Panc1 (cell line): ENCODE data around the gene NLGN2. TPM values are rescaled to one million over a fixed set of nuclear protein-coding genes. Genes with fewer than 3 reads are reported as not detected.

Source experiments
- ATAC-seq: fragments of 200-7000 bp; cut with Tn5 transposase; 2 replicates; pipeline ENCODE4 v1.9.1; 2020; ENCODE audit warnings: mild to moderate bottlenecking, moderate library complexity
- BruUV-seq: library from RNA; stranded (reverse); fragments of 400-500 nt; replicated peaks from 2 replicates; lab custom pipeline; 2021; lab: Mats Ljungman, UMichigan
- CTCF ChIA-PET: fragments of 300-600 bp; sonication (Branson Sonifier 250); formaldehyde crosslinking; loops from one replicate; lab custom pipeline; 2022; ENCODE audit warnings: antibody characterized with exemption; lab: Charles Lee
- POLR2A ChIA-PET: fragments of 300-600 bp; sonication (Branson Sonifier 250); formaldehyde crosslinking; loops from one replicate; lab custom pipeline; 2022; ENCODE audit warnings: antibody characterized with exemption; lab: Charles Lee
- DNase-seq: peaks from one replicate; pipeline ENCODE4 v3.0.0-alpha.2; 2010; ENCODE audit warnings: low read depth, low spot score
- H3K27ac ChIP-seq: 2 replicates; pipeline ENCODE4 v1.5.1; 2011; ENCODE audit warnings: mild to moderate bottlenecking, low read length, inconsistent platforms
- H3K27me3 ChIP-seq: fragments of 200-500 bp; sonication (Bioruptor generic); 2 replicates; pipeline ENCODE4 v1.6.0; 2014; ENCODE audit warnings: low read length, inconsistent platforms; ENCODE audit not compliant: control insufficient read depth, insufficient read depth
- H3K36me3 ChIP-seq: fragments of 200-500 bp; sonication (Bioruptor generic); 2 replicates; pipeline ENCODE4 v1.5.1; 2014; ENCODE audit warnings: inconsistent platforms, mild to moderate bottlenecking, low read length, moderate library complexity; ENCODE audit not compliant: control insufficient read depth, insufficient read depth
- H3K4me1 ChIP-seq: 2 replicates; pipeline ENCODE4 v1.5.1; 2011; ENCODE audit warnings: inconsistent platforms, mild to moderate bottlenecking, low read length, moderate library complexity; ENCODE audit not compliant: control insufficient read depth, insufficient read depth
- H3K4me3 ChIP-seq, 2 experiments: 2 replicates each; pipeline ENCODE4 v1.5.1; 2011 to 2012; ENCODE audit warnings: low read depth in 2 of 2, low read length in 2 of 2, mild to moderate bottlenecking in 2 of 2, inconsistent platforms in 1 of 2, moderate library complexity in 1 of 2
- H3K9me3 ChIP-seq: fragments of 200-500 bp; sonication (Bioruptor generic); 2 replicates; pipeline ENCODE4 v1.5.1; 2014; ENCODE audit warnings: low read depth, mild to moderate bottlenecking, inconsistent platforms, low read length, moderate library complexity; ENCODE audit not compliant: control insufficient read depth, insufficient read depth
- CTCF ChIP-seq: fragments of 450-650 bp; IDR thresholded peaks from 2 replicates; pipeline ENCODE4 v1.5.1; 2017; ENCODE audit warnings: mild to moderate bottlenecking
- POLR2AphosphoS5 ChIP-seq: IDR thresholded peaks from 2 replicates; pipeline ENCODE4 v1.6.1; 2012; ENCODE audit warnings: mild to moderate bottlenecking, low read depth, low read length, moderate library complexity
- REST ChIP-seq, 2 experiments: IDR thresholded peaks; 2 replicates each; pipeline ENCODE4 v1.6.1; 2011 to 2012; ENCODE audit warnings: low read depth in 2 of 2, control low read depth in 1 of 2, low read length in 1 of 2, mild to moderate bottlenecking in 1 of 2, moderate library complexity in 1 of 2; ENCODE audit not compliant: insufficient read depth in 1 of 2
- SIN3A ChIP-seq: IDR thresholded peaks from 2 replicates; pipeline ENCODE4 v1.6.1; 2012; ENCODE audit warnings: low read depth, mild to moderate bottlenecking, low read length, moderate library complexity, borderline replicate concordance; ENCODE audit not compliant: insufficient read depth
- TCF7L2 ChIP-seq: IDR thresholded peaks from 2 replicates; pipeline ENCODE4 v1.6.1; 2011; ENCODE audit warnings: mild to moderate bottlenecking, low read depth, low read length, inconsistent platforms
- in situ Hi-C: cut with HindIII; loops from 2 replicates; pipeline ENCODE4 v1.10.0; 2016; ENCODE audit warnings: low sequenced_read_pairs, low pct_unique_long_range_greater_than_20kb
- intact Hi-C: fragments of 100-400 bp; cut with micrococcal nuclease; formaldehyde crosslinking; loops from one replicate; pipeline ENCODE4 v1.10.0; 2022; ENCODE audit not compliant: unreplicated experiment
- total RNA-seq: library from RNA; stranded (reverse); gene quantifications from one replicate; pipeline ENCODE4 v1.2.1, GENCODE V29; 2021; ENCODE audit not compliant: unreplicated experiment

Gene NLGN2
- total RNA-seq, 1 experiment from 2014 or later: 33.6 TPM

DNA sequence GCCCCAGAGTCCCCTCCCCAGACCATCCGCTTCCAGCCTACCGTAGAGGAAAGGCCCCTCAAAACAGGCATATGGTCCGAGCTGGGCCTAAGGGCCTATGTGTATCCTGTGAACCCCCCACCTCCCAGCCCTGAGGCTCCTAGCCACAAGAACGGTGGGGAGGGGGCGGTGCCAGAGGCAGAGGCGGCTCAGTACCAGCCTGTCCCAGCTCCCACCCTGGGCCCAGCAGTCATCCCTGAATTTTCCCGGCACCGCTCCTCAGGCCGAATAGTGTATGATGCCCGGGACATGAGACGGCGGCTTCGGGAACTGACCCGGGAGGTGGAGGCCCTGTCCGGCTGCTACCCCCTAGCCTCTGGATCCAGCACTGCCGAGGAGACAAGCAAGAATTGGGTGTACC lies 13.5 kb downstream of the NLGN2 start:
- POLR2A ChIA-PET: no interaction called here
- H3K4me3 ChIP-seq: no peak overlapping the region
- no peaks in the 10 kb centered on the region for H3K27me3 ChIP-seq
- no peaks in the 10 kb centered on the region for H3K36me3 ChIP-seq
- intact Hi-C loops (no loop called here), in situ Hi-C loops (no loop called here)
- no peak for TF ChIP-seq REST (IDR thresholded peaks at IDR 0.05; ENCODE audit: insufficient read depth in 1 of 2, low read depth in 2 of 2, low read length in 1 of 2)
- TF ChIP-seq CTCF: no peak
- TF ChIP-seq SIN3A: no peak
- no peak for TF ChIP-seq TCF7L2
- no peak for TF ChIP-seq POLR2AphosphoS5
- DNase-seq: no peak
- H3K27ac ChIP-seq: no peak overlapping the region
- ATAC-seq: no peak
- CTCF ChIA-PET: no interaction called here
- no TSS peak for BruUV-seq
- no peaks in the 10 kb centered on the region for H3K4me1 ChIP-seq
- H3K9me3 ChIP-seq: no peaks in the 10 kb centered on the region

DNA sequence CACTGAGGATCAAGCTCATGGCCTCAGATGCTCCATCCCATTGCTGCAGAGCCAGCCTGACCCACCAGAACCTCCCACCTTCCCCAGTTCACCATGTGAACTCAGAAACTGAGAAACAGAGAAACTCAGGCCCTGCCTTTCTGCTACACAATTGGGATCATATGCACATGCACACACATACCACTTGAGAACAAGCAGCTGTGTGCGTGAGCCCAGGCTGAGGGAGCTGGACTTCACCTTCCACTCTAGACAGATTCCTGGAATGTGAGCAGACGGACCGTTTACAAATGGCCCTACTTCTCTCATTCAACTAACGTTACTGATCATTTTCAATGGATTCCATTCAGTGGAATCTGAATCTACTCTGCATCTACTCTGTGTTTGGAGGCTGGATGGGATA lies 16.0 kb downstream of the NLGN2 start:
- intact Hi-C loops (no loop called here), in situ Hi-C loops (no loop called here)
- POLR2A ChIA-PET: no interaction called here
- ATAC-seq (no peak), DNase-seq (no peak)
- Histone ChIP-seq H3K9me3 (no peaks in the 10 kb centered on the region), H3K36me3 (no peaks in the 10 kb centered on the region), H3K27ac (no peak overlapping the region), H3K4me3 (no peak overlapping the region), H3K27me3 (no peaks in the 10 kb centered on the region), H3K4me1 (no peaks in the 10 kb centered on the region)
- BruUV-seq: no TSS peak
- TF ChIP-seq CTCF: no peak
- TF ChIP-seq TCF7L2: no peak
- no peak for TF ChIP-seq POLR2AphosphoS5
- no peak for TF ChIP-seq SIN3A
- no peak for TF ChIP-seq REST (IDR thresholded peaks at IDR 0.05; ENCODE audit: insufficient read depth in 1 of 2, low read depth in 2 of 2, low read length in 1 of 2)
- CTCF ChIA-PET: interaction anchor here (0.6 to 1.0 kb wide), 3 partner anchors 56 to 104 kb away, joined by 3 to 5 read pairs (median 4); no protein-coding TSS in a partner anchor
